HG03280 (cell line): ENCODE measurements around the gene MRPL11.

Experiments
- ATAC-seq: cut with Tn5 transposase; IDR thresholded peaks from one replicate; pipeline ENCODE4 v1.9.1; 2021; ENCODE audit warnings: mild to moderate bottlenecking, moderate library complexity; ENCODE audit not compliant: unreplicated experiment

Gene MRPL11

GRCh38 chr11:66438504-66439466 is at the start of gene MRPL11:
MRPL11 (minus strand) TSS chr11:66438848; CDS start chr11:66438754, 94 bp downstream.
- ATAC-seq: peak; percentile 95

GRCh38 chr11:66484806-66485380 is 46.2 kb upstream of the MRPL11 start:
- ATAC-seq: no peak

- ATAC-seq: peak; percentile 94
Observed at GRCh38 chr11:66480117-66480938, 41.7 kb upstream of the MRPL11 start, which contains the start of gene DPP3. DPP3 (plus strand) TSS chr11:66480434; CDS start chr11:66482201, 1,767 bp downstream.

GRCh38 chr11:66479394-66480116 is 40.9 kb upstream of the MRPL11 start:
- ATAC-seq: no peak

DNA sequence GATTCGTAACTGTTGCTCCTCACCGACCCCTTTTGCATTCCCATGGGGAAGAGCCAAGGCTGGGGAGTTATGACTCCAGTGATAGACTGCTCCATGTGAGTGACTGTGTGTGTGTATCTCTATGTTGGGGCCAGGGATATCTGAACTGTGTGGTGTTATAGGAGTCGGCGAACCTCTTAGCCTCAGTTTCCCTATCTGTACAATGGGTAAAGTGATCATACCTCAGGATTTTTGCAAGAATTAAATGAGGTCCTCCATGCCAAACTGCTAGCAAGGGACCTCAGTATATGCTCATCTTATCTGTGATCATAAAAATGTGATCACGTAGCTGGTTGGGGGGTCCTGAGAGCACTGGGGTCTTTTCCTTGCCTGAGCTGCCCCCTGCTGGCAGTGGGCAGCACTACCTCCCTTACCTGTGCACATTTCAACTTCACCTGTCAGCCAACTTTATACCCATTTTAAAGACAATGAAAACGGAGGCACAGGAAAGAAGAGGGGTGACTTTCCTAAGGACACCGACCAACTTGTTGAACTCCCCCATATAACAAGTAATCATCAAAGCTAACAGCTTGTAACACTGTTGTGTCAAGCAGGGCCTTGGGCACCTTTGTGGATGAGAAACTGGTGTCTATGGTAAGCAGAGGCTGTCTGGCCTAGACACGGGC is 40.2 kb upstream of the MRPL11 start:
- no peak for ATAC-seq

- ATAC-seq: no peak
Observed at GRCh38 chr11:66477263-66478201, 38.9 kb upstream of the MRPL11 start.

DNA sequence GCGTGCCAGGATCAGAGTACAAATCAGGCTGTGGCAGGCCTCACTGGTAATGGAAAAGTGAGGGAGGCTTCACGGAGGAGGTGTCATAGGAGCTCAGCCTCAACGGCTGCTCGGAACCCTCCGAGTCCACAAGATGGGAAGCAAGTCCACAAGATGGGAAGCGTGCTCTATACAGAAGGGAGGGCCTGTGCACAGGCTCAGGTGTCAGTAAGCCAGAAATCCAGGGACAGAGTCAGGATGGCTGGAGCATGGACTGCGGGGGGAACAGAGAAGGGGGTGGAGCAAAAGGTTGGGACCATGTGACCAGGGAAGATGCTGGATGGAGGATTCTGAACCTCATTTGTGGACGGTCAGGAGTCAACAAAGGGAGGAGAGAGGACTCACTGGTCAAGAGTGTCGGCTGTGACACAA is 38.2 kb upstream of the MRPL11 start:
- ATAC-seq: no peak

GRCh38 chr11:66476173-66476840 is 37.7 kb upstream of the MRPL11 start:
- no peak for ATAC-seq

- ATAC-seq: no peak
Observed at GRCh38 chr11:66475349-66476172, 36.9 kb upstream of the MRPL11 start.

DNA sequence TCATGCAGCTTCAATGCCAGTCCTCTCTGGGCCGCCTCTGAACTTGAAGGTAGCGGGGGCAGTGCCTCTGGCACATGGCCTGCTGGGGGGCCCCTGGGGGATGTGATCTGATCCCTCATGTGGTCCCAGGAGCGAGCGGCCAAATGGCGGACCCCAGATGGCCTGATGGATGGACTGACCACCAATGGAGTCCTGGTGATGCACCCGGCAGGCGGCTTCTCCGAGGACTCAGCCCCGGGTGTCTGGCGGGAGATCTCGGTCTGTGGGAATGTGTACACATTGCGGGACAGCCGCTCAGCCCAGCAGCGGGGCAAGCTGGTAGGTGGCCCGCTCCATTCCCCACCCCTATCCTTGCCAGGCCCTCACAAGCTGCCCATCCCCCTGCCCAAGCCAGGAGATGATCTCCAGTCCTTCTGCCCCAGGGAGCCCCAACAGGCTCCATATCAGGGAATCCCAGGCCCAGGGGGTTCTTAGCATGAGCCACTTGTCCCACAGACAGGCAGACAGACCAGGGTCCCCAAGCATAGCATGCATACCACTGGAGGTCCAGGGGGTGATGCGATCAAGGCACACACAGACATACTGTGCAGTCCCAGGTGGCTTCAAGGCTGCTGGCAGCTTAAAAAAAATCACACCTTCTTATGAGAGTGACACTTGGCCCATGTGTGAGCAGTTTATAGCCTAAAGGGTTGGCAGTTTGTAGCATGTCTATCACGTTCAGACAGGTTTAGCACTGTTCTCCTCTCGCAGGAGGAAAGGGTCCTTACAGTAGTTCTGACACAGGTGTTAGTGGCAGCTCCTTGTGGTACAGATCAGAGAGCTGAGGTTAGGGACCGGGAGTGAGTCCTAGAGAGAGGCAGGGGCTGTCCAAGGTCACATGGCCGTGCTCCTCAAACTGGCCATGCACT is 35.2 kb upstream of the MRPL11 start:
- no peak for ATAC-seq

- no peak for ATAC-seq
Observed at GRCh38 chr11:66473167-66473566, 34.5 kb upstream of the MRPL11 start.

DNA sequence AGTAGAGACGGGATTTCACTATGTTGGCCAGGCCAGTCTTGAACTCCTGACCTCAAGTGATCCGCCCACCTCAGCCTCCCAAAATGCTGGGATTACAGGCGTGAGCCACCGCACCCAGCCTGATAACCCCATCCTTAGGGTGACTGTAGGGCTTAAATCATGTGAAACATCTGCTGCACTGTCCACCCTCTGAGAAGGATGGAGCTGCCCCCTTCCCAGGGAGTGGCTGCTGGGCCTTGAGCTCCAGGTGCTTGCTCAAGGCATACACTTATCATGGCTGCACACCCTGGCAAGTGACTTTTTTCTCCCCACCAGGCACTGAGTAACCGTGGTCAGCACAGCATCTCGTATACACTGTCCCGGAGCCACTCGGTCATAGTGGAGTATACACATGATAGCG is 33.4 kb upstream of the MRPL11 start:
- ATAC-seq: no peak

DNA sequence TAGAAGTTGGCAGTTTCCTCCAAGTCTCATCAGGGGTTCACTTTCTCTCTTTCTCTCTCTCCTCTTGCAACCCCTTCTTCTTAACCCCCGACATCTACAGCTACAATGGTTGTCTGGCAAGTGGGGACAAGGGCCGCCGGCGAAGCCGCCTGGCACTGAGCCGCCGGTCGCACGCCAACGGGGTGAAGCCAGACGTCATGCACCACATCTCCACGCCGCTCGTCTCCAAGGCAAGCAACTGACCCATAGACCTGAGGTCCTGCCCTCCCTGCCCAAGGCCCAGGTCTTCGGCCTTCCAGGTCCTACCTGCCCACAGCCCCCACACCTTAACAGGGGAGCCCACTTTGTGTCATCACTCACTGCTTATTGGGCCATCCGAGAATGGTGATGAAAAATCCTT is 32.5 kb upstream of the MRPL11 start:
- no peak for ATAC-seq

- no peak for ATAC-seq
Observed at GRCh38 chr11:66470015-66470414, 31.4 kb upstream of the MRPL11 start.

DNA sequence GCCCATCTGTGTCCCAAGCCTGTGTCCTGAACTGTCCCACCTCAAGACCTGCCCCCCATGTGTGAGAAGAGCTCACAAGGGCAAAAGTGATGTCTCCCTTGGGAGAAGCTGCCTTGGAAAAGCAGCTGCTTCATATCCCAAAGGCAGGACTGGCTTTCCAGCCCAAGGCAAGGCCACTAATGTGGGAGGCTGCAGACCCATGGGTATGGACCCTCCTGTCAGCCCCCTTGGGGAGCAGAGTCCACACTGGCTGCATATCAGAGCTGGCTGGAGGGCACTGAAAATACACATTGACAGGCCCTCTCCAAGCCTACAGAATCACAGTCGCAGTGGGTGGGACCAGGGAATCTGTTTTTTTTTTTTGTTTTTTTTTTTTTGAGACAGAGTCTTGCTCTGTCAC is 30.8 kb upstream of the MRPL11 start:
- no peak for ATAC-seq

- ATAC-seq: no peak
Observed at GRCh38 chr11:66468691-66469090, 30.0 kb upstream of the MRPL11 start.

- ATAC-seq: no peak
Observed at GRCh38 chr11:66467756-66468155, 29.1 kb upstream of the MRPL11 start.
